Sigmoid colon (tissue), 7 donors: Measurements from ENCODE around the gene EGR1. TPM values are rescaled to one million over a fixed set of nuclear protein-coding genes. Genes with fewer than 3 reads are reported as not detected.
"Not testable (repeated sequence)": the region's sequence is repeated elsewhere in the genome, so short reads cannot be mapped to it uniquely, and the experiment has no call there.

Source experiments
- DNase-seq: peaks from one replicate; pipeline ENCODE4 v3.0.0-alpha.2; 2019
- H3K27ac ChIP-seq, 4 donors: fragments of 200-600 bp; sonication (generic); one replicate each; pipeline ENCODE4 v1.5.1; 2016 to 2019; ENCODE audit warnings: mild to moderate bottlenecking in 1 of 4
- H3K27me3 ChIP-seq, 3 donors: fragments of 200-600 bp; sonication (generic); one replicate each; pipeline ENCODE4 v1.5.1; 2019; ENCODE audit warnings: mild to moderate bottlenecking in 1 of 3
- H3K36me3 ChIP-seq, 4 donors: fragments of 200-600 bp; sonication (generic); one replicate each; pipeline ENCODE4 v1.5.1; 2016 to 2019
- H3K4me1 ChIP-seq, 4 donors: fragments of 200-600 bp; sonication (generic); one replicate each; pipeline ENCODE4 v1.5.1; 2017 to 2019
- H3K4me3 ChIP-seq, 4 donors: fragments of 200-600 bp; sonication (generic); one replicate each; pipeline ENCODE4 v1.5.1; 2017 to 2019; ENCODE audit warnings: mild to moderate bottlenecking in 2 of 4, moderate library complexity in 1 of 4
- H3K9me3 ChIP-seq, 4 donors: fragments of 200-600 bp in 3 of 4; sonication (generic) in 3 of 4; one replicate each; pipeline versions ENCODE4 v1.5.1 to v1.6.1; 2013 to 2019
- EP300 ChIP-seq, 4 donors: sonication (generic); formaldehyde crosslinking; IDR thresholded peaks; one replicate each; pipeline ENCODE4 v1.6.1; 2017; ENCODE audit warnings: antibody characterized with exemption in 4 of 4
- POLR2A ChIP-seq, 2 donors: fragments of 450-650 bp; IDR thresholded peaks; one replicate each; pipeline ENCODE4 v1.6.1; 2016; ENCODE audit warnings: antibody characterized with exemption in 2 of 2, mild to moderate bottlenecking in 2 of 2, moderate library complexity in 2 of 2
- POLR2AphosphoS5 ChIP-seq, 4 donors: sonication (generic); formaldehyde crosslinking; IDR thresholded peaks; one replicate each; pipeline ENCODE4 v1.6.1; 2017; ENCODE audit warnings: antibody characterized with exemption in 4 of 4
- WGBS, 2 donors: extraction: QIAGEN DNeasy Blood & Tissue Kit; methylation state at CpG; one replicate each; pipeline ENCODE4 v1.1.7; 2013; 5-methylcytosine and 5-hydroxymethylcytosine counted together
- intact Hi-C: fragments of 100-400 bp; cut with DNase I; formaldehyde crosslinking; loops from one replicate; pipeline ENCODE4 v1.15.1; 2023
- polyA plus RNA-seq, 3 donors: library from polyadenylated mRNA; stranded (reverse); fragments of 200-250 nt; gene quantifications; one replicate each; pipeline ENCODE4 v1.2.3, GENCODE V29; 2013
- total RNA-seq, 4 donors: library from RNA; depleted of rRNA; stranded (reverse); fragments of >200 nt; gene quantifications; one replicate each; pipeline ENCODE4 v1.1.0, GENCODE V29; 2016
- TF ChIP-seq, protein P1 (sequence below), 4 experiments: fragments of 450-650 bp in 3 of 4; fragments of 200-600 bp in 1 of 4; IDR thresholded peaks; one replicate each; pipeline ENCODE4 v1.5.1; 2016 to 2019; ENCODE audit warnings: antibody characterized with exemption in 4 of 4, mild to moderate bottlenecking in 3 of 4, moderate library complexity in 2 of 4
- donor health status: healthy with polysubstance abuse.
- donor health status: Bipolar disorder and iron deficiency.
- donor health status: healthy.

EGR1 gene
- total and polyA plus RNA-seq, 7 donors: 17.6 to 146 (median 69.1) TPM

DNA sequence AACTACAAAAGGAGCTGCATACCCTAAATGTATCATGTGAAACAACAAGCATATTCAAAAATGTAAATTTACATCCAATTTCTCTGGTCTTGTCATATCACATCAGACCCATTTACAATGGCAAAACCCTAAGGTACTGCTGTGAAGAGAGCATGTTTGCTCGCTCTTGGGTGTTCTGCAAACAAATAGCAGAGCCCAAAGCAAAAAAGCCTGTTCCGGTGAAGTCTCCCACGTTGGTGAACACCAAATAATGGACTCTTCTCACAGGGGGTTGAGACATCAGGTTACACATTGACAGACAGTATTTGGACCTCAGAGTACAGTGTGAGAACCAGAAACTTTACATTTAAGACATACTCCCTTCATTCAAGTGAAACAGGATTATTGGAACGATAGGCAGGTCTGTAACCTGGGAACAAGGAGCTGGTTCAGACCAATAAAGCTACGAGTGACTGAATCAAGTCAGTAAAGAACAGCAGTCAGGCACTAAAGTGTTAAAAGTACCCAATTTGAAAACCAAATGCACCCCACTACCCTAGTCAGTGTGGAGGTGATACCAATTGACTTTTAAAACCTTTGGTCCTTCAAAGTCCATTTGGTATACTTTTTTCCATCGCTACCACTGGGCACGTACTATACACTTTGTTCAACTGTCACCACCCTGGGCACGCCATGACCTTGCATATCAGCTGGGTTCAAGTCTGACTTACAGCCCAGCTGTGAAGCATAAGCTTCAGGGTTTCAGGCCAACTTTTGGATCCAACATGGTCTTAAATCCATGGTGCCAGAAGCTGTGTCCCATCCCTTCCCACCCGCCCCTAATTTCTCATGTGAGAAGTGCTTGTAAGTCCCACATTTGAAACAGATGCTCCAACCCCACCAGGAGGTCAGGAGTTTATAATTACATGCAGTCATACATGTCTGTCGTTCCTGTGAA is 41.4 kb downstream of the EGR1 start:
- no peak for DNase-seq
- no peak overlapping the region for H3K27ac ChIP-seq
- H3K9me3 ChIP-seq: no peaks in the 10 kb centered on the region
- intact Hi-C loops: no loop called here
- no peak overlapping the region for H3K4me3 ChIP-seq
- H3K4me1 ChIP-seq: peaks cover 0 to 31% (median 19%) of the 10 kb centered on the region in 4 donors
- TF ChIP-seq POLR2AphosphoS5 (IDR thresholded peaks at IDR 0.05) (no peak), EP300 (IDR thresholded peaks at IDR 0.05) (no peak), POLR2A (IDR thresholded peaks at IDR 0.05) (no peak)
- TF ChIP-seq, protein P1, sequence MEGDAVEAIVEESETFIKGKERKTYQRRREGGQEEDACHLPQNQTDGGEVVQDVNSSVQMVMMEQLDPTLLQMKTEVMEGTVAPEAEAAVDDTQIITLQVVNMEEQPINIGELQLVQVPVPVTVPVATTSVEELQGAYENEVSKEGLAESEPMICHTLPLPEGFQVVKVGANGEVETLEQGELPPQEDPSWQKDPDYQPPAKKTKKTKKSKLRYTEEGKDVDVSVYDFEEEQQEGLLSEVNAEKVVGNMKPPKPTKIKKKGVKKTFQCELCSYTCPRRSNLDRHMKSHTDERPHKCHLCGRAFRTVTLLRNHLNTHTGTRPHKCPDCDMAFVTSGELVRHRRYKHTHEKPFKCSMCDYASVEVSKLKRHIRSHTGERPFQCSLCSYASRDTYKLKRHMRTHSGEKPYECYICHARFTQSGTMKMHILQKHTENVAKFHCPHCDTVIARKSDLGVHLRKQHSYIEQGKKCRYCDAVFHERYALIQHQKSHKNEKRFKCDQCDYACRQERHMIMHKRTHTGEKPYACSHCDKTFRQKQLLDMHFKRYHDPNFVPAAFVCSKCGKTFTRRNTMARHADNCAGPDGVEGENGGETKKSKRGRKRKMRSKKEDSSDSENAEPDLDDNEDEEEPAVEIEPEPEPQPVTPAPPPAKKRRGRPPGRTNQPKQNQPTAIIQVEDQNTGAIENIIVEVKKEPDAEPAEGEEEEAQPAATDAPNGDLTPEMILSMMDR (IDR thresholded peaks at IDR 0.05): no peak
- WGBS, 2 donors: 87 to 90% methylated on average over 10 of the region's 10 CpGs
- no peaks in the 10 kb centered on the region for H3K27me3 ChIP-seq
- peaks cover 10 to 59% (median 20%) of the 10 kb centered on the region in 4 donors for H3K36me3 ChIP-seq

DNA sequence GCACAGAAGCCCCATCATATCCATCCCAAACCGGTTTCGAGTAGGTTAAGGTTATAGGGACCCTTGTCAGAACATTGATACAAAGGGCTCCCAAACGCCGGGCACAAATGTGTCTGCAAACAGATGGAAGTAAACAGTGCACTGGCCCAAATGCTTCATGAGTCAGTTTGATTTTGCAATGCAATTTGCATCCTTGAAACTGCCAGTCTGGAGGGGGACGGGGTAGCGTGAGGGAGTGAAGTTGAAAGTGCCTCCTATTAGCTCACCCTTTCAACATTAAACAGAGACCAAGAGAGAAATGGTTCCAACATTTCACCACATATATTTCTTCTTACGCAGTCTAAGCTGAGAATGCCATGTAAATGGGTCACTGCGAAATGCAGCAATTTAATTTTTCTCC is 42.2 kb downstream of the EGR1 start:
- H3K27ac ChIP-seq, intact Hi-C loops, H3K27me3 ChIP-seq, DNase-seq, H3K4me3 ChIP-seq, H3K9me3 ChIP-seq: not testable (repeated sequence)
- WGBS, 2 donors: 90 to 91% methylated on average over 8 of the region's 8 CpGs
- Histone ChIP-seq H3K4me1 (peaks cover 0 to 31% (median 19%) of the 10 kb centered on the region in 4 donors), H3K36me3 (peaks cover 13 to 65% (median 20%) of the 10 kb centered on the region in 4 donors)

DNA sequence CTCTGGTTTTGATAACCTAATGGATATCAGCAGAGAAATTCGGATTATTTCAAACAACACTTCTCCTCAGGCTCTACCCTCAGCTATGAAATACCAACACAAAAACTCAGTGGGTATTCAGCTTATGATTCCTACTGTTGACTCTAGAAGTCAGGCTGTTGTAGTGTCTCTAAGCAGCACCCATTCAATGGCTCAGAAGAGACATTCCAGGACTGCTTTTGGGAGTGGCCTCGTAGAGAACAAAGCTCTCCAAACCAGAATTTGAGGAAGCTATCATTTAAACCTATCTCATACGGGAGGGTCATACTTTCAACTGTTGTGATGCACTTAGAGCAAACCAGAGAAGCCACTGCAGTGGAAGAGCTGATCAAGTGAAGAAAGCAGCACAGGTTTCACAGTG is 43.7 kb downstream of the EGR1 start:
- Histone ChIP-seq H3K9me3 (no peaks in the 10 kb centered on the region), H3K27ac (no peak overlapping the region), H3K4me1 (peaks cover 0 to 22% (median 16%) of the 10 kb centered on the region in 4 donors), H3K4me3 (no peak overlapping the region), H3K36me3 (peaks cover 19 to 80% (median 24%) of the 10 kb centered on the region in 4 donors), H3K27me3 (no peaks in the 10 kb centered on the region)
- TF ChIP-seq, protein P1 (IDR thresholded peaks at IDR 0.05): no peak
- intact Hi-C loops: no loop called here
- WGBS, 2 donors: 65 to 85% methylated on average over 3 of the region's 3 CpGs
- DNase-seq: no peak

DNA sequence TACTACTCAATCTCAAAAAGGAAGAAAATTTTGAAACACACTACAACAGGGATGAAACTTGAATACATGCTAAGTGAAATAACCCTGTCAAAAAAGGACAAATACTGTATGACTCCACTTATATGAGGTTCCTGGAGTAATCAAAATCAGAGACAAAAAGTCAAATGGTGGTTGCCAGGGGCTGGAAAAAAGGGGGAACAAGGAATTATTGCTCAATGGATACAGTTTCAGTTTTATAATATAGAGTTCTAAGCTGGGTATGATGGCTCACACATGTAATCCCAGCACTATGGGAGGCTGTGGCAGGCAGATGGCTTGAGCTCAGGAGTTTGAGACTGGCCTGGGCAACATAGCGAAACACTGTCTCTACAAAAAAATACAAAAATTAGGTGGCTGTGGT is 48.7 kb downstream of the EGR1 start:
- intact Hi-C loops: no loop called here
- TF ChIP-seq POLR2AphosphoS5 (IDR thresholded peaks at IDR 0.05) (no peak), EP300 (IDR thresholded peaks at IDR 0.05) (no peak), POLR2A (IDR thresholded peaks at IDR 0.05) (no peak)
- TF ChIP-seq, protein P1 (IDR thresholded peaks at IDR 0.05): no peak
- Histone ChIP-seq H3K36me3 (peaks cover 9 to 94% (median 37%) of the 10 kb centered on the region in 4 donors), H3K27ac (no peak overlapping the region), H3K4me1 (peaks cover 0 to 1% (median 0%) of the 10 kb centered on the region in 4 donors), H3K4me3 (no peak overlapping the region), H3K27me3 (no peaks in the 10 kb centered on the region), H3K9me3 (no peaks in the 10 kb centered on the region)
- no peak for DNase-seq
- 93 to 100% methylated on average over 1 of the region's 1 CpG for WGBS, 2 donors

DNA sequence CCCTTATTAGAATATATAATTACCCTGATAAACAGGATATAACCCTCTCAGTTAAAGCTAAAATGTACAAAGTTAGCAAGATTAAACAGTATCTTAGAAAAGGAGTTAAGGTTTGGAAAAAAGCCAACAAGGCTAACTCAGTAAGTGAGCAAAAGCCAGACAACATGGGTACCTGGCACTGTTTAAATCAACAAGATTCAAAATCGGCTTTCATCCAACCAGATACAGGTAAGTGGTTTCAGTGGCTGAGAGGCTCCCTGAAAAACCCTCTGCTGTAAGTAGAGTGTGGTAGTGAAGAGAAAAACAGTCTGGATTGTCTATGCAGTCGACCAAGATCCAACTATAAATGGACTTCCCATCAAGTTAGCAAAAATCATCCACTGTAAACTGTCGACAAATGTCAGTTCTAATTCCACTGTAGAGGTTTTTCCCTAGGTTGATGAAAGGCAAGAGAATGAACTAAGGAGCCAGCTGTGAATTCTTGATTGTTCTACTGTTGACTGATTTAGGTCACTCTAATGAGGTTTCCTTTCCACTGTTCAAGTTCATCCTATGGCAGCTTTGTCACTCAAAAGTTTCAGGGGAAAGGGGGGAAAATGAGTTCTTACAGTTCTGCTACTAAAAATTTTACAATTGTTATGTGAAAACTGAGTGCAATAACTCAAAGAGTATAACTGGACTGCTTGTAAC is 50.4 kb downstream of the EGR1 start:
- no peak overlapping the region for H3K4me3 ChIP-seq
- H3K27ac ChIP-seq: no peak overlapping the region
- H3K27me3 ChIP-seq: no peaks in the 10 kb centered on the region
- TF ChIP-seq POLR2A (IDR thresholded peaks at IDR 0.05) (no peak), POLR2AphosphoS5 (IDR thresholded peaks at IDR 0.05) (no peak), EP300 (IDR thresholded peaks at IDR 0.05) (no peak)
- TF ChIP-seq, protein P1 (IDR thresholded peaks at IDR 0.05): no peak
- no peaks in the 10 kb centered on the region for H3K9me3 ChIP-seq
- 90 to 93% methylated on average over 3 of the region's 3 CpGs for WGBS, 2 donors
- H3K4me1 ChIP-seq: no peaks in the 10 kb centered on the region
- no peak for DNase-seq
- intact Hi-C loops: no loop called here
- H3K36me3 ChIP-seq: peaks cover 9 to 77% (median 28%) of the 10 kb centered on the region in 4 donors
